ENCODE data around the gene EIPR1.

GRCh38 chr2:3387011-3387410 lies 9.4 kb upstream of the EIPR1 start:
- TF ChIP-seq CTCF (IDR thresholded peaks at IDR 0.05) (no peak), POLR2A (IDR thresholded peaks at IDR 0.05) (no peak)
